K562 (cell line): ENCODE data around the gene SCYL1. TPM values are rescaled to one million over a fixed set of nuclear protein-coding genes. Genes with fewer than 3 reads are reported as not detected.

Source experiments
- CBX8 ChIP-seq: fragments of 200-600 bp; sonication (generic); IDR thresholded peaks from 2 replicates; pipeline ENCODE4 v1.6.1; 2012; ENCODE audit warnings: borderline replicate concordance, mixed run types, low read depth, mild to moderate bottlenecking, moderate library complexity, mixed read lengths, low read length, control low read depth, inconsistent platforms; ENCODE audit not compliant: poor library complexity, severe bottlenecking; ENCODE audit errors: extremely low read depth
- CHD4 ChIP-seq: fragments of 200-600 bp; sonication (generic); IDR thresholded peaks from 3 replicates; pipeline ENCODE4 v1.6.1; 2012; ENCODE audit warnings: low read depth, mild to moderate bottlenecking, mixed read lengths, low read length, inconsistent platforms; ENCODE audit not compliant: insufficient read depth, insufficient replicate concordance, poor library complexity, severe bottlenecking
- FOS ChIP-seq: IDR thresholded peaks from 3 replicates; pipeline ENCODE4 v1.6.1; 2011; ENCODE audit not compliant: insufficient read length; ENCODE audit errors: extremely low read depth
- GTF2A2 ChIP-seq: IDR thresholded peaks from 2 replicates; pipeline ENCODE4 v1.6.1; 2016; ENCODE audit warnings: mild to moderate bottlenecking, missing genetic modification characterization, missing compliant biosample characterization
- MYNN ChIP-seq, 2 experiments: sonication (generic); formaldehyde crosslinking in 1 of 2; IDR thresholded peaks; 2 replicates each; pipeline versions ENCODE4 v1.5.0 to v1.6.1; 2016 to 2020; ENCODE audit warnings: antibody characterized with exemption in 1 of 2, missing genetic modification reagents in 1 of 2
- POLR2G ChIP-seq: fragments of 200-400 bp; formaldehyde crosslinking; IDR thresholded peaks from 2 replicates; pipeline ENCODE4 v1.6.1; 2017; ENCODE audit warnings: low read depth, mild to moderate bottlenecking, antibody characterized with exemption, low read length, moderate library complexity
- POLR2H ChIP-seq: IDR thresholded peaks from 2 replicates; pipeline ENCODE4 v1.6.1; 2016; ENCODE audit warnings: missing genetic modification characterization, low read depth, mild to moderate bottlenecking, control low read depth, missing compliant biosample characterization, moderate library complexity
- RAD21 ChIP-seq, 2 experiments: fragments of 250-450 bp in 1 of 2; fragments of 450-650 bp in 1 of 2; sonication (Bioruptor Pico) in 1 of 2; formaldehyde crosslinking in 1 of 2; IDR thresholded peaks in 1 of 2; conservative IDR thresholded peaks in 1 of 2; 2 replicates each; pipeline versions ENCODE4 v1.4.0 to v1.8.0; 2020 to 2022; ENCODE audit warnings: mild to moderate bottlenecking in 2 of 2, moderate library complexity in 1 of 2
- RBFOX2 ChIP-seq: fragments of 200-400 bp; formaldehyde crosslinking; IDR thresholded peaks from 2 replicates; pipeline ENCODE4 v1.6.1; 2017; ENCODE audit warnings: low read depth, mild to moderate bottlenecking, low read length, moderate library complexity
- SMAD4 ChIP-seq: fragments of 250-450 bp; sonication (Bioruptor Pico); conservative IDR thresholded peaks from 2 replicates; pipeline ENCODE4 v1.8.0; 2021; ENCODE audit warnings: inconsistent platforms, mild to moderate bottlenecking, moderate library complexity
- SREBF1 ChIP-seq: fragments of 150-350 bp; IDR thresholded peaks from 2 replicates; pipeline ENCODE4 v1.6.1; 2014; ENCODE audit warnings: antibody characterized with exemption, low read depth, low read length, borderline replicate concordance
- SRF ChIP-seq, 2 experiments: fragments of 250-450, 450-650 bp in 1 of 2; sonication (Bioruptor Pico) in 1 of 2; sonication (generic) in 1 of 2; formaldehyde crosslinking; IDR thresholded peaks; 2 replicates each; pipeline versions ENCODE4 v1.5.0 to v1.5.1; 2020 to 2022; ENCODE audit warnings: mild to moderate bottlenecking in 1 of 2, missing genetic modification reagents in 1 of 2
- TCF3 ChIP-seq: sonication (generic); formaldehyde crosslinking; IDR thresholded peaks from 2 replicates; pipeline ENCODE4 v1.4.0; 2020; ENCODE audit warnings: mild to moderate bottlenecking, missing genetic modification reagents
- TFAP4 ChIP-seq: sonication (generic); formaldehyde crosslinking; IDR thresholded peaks from 2 replicates; pipeline ENCODE4 v1.8.0; 2022; ENCODE audit warnings: missing genetic modification reagents, mild to moderate bottlenecking, moderate library complexity, borderline replicate concordance
- ZNF224 ChIP-seq: sonication (generic); formaldehyde crosslinking; IDR thresholded peaks from 2 replicates; pipeline ENCODE4 v1.8.0; 2022; ENCODE audit warnings: mild to moderate bottlenecking, missing genetic modification reagents
- ZNF551 ChIP-seq: fragments of 250-450 bp; sonication (Bioruptor Pico); IDR thresholded peaks from 2 replicates; pipeline ENCODE4 v1.5.0; 2021; ENCODE audit warnings: mild to moderate bottlenecking, moderate library complexity
- polyA plus RNA-seq, 8 experiments: library from polyadenylated mRNA; depleted of rRNA in 4 of 8; stranded (reverse) in 5 of 8; unstranded in 3 of 8; fragments of >200 nt; fragmentation: Nextera tagmentation in 2 of 8; fragmentation: Illumina TruSeq in 1 of 8; extraction: Ambion mirVana in 2 of 8; extraction: Trizol in 1 of 8; gene quantifications; 2 replicates each; pipeline versions ENCODE4 v1.2.1 to v1.2.3, GENCODE V29; 2011 to 2014; ENCODE audit warnings: inconsistent platforms in 1 of 8, missing spikeins in 1 of 8
- total RNA-seq, 7 experiments: library from RNA; depleted of rRNA in 6 of 7; stranded (reverse); fragments of >200 nt in 6 of 7; fragmentation: Illumina TruSeq in 2 of 7; extraction: Trizol in 2 of 7; gene quantifications; 2 replicates each; pipeline versions ENCODE4 v1.2.1 to v1.2.3, GENCODE V29; 2011 to 2021; ENCODE audit warnings: low replicate concordance in 1 of 7
- TF ChIP-seq, protein P1 (sequence below): fragments of 450-650 bp; IDR thresholded peaks from 2 replicates; pipeline ENCODE4 v1.6.1; 2016; ENCODE audit warnings: antibody characterized with exemption
- TF ChIP-seq, protein P2 (sequence below): sonication (generic); formaldehyde crosslinking; IDR thresholded peaks from 2 replicates; pipeline ENCODE4 v1.8.1; 2023; ENCODE audit warnings: mild to moderate bottlenecking, missing genetic modification reagents, moderate library complexity
- TF ChIP-seq, protein P3 (sequence below), 2 experiments: IDR thresholded peaks; 2 replicates each; pipeline ENCODE4 v1.6.1; 2011; ENCODE audit warnings: borderline replicate concordance in 1 of 2, control low read depth in 1 of 2, low read depth in 1 of 2, low read length in 1 of 2, mild to moderate bottlenecking in 1 of 2, mixed read lengths in 1 of 2, moderate library complexity in 1 of 2; ENCODE audit not compliant: insufficient read depth in 1 of 2, insufficient read length in 1 of 2, poor library complexity in 1 of 2, severe bottlenecking in 1 of 2; ENCODE audit errors: extremely low read depth in 1 of 2
- TF ChIP-seq, protein P4 (sequence below): fragments of 250-450 bp; sonication (Bioruptor Pico); IDR thresholded peaks from 2 replicates; pipeline ENCODE4 v1.5.0; 2020; ENCODE audit warnings: mild to moderate bottlenecking

SCYL1 gene
- total and polyA plus RNA-seq, 9 of the 15 experiments (the other 6 are each of a cell fraction or from before 2014, with no cell fraction given), result 1.9 to 145 (median 57.6) TPM

- TF ChIP-seq, protein P1, sequence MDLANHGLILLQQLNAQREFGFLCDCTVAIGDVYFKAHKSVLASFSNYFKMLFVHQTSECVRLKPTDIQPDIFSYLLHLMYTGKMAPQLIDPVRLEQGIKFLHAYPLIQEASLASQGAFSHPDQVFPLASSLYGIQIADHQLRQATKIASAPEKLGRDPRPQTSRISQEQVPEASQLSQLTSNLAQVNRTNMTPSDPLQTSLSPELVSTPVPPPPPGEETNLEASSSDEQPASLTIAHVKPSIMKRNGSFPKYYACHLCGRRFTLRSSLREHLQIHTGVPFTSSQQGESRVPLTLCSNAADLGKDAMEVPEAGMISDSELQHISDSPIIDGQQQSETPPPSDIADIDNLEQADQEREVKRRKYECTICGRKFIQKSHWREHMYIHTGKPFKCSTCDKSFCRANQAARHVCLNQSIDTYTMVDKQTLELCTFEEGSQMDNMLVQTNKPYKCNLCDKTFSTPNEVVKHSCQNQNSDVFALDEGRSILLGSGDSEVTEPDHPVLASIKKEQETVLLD, result no peak
- TF ChIP-seq MYNN (IDR thresholded peaks at IDR 0.05), result no peak
- TF ChIP-seq MYNN (CRISPR knock-in tag; IDR thresholded peaks at IDR 0.05), result no peak
- 0 out of 4 replicates have a peak, but pooled peaks of 1 of the 2 experiments have one; percentile 8 for TF ChIP-seq SRF (CRISPR knock-in tag; IDR thresholded peaks at IDR 0.05)
- no peak for TF ChIP-seq SMAD4 (CRISPR knock-in tag)
- TF ChIP-seq, protein P2, sequence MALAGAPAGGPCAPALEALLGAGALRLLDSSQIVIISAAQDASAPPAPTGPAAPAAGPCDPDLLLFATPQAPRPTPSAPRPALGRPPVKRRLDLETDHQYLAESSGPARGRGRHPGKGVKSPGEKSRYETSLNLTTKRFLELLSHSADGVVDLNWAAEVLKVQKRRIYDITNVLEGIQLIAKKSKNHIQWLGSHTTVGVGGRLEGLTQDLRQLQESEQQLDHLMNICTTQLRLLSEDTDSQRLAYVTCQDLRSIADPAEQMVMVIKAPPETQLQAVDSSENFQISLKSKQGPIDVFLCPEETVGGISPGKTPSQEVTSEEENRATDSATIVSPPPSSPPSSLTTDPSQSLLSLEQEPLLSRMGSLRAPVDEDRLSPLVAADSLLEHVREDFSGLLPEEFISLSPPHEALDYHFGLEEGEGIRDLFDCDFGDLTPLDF (CRISPR knock-in tag), result no peak
- TF ChIP-seq, protein P3, sequence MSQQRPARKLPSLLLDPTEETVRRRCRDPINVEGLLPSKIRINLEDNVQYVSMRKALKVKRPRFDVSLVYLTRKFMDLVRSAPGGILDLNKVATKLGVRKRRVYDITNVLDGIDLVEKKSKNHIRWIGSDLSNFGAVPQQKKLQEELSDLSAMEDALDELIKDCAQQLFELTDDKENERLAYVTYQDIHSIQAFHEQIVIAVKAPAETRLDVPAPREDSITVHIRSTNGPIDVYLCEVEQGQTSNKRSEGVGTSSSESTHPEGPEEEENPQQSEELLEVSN (IDR thresholded peaks at IDR 0.05; ENCODE audit: borderline replicate concordance in 1 of 2, extremely low read depth in 1 of 2, insufficient read depth in 1 of 2, insufficient read length in 1 of 2, low read depth in 1 of 2, low read length in 1 of 2, poor library complexity in 1 of 2, severe bottlenecking in 1 of 2), result no peak
- TF ChIP-seq POLR2G, result peak; percentile 69
- TF ChIP-seq RBFOX2, result peak; percentile 47
- TF ChIP-seq GTF2A2, result no peak
- TF ChIP-seq, protein P4, sequence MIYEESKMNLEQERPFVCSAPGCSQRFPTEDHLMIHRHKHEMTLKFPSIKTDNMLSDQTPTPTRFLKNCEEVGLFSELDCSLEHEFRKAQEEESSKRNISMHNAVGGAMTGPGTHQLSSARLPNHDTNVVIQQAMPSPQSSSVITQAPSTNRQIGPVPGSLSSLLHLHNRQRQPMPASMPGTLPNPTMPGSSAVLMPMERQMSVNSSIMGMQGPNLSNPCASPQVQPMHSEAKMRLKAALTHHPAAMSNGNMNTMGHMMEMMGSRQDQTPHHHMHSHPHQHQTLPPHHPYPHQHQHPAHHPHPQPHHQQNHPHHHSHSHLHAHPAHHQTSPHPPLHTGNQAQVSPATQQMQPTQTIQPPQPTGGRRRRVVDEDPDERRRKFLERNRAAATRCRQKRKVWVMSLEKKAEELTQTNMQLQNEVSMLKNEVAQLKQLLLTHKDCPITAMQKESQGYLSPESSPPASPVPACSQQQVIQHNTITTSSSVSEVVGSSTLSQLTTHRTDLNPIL (CRISPR knock-in tag), result no peak
- no peak for TF ChIP-seq FOS
- no peak for TF ChIP-seq TFAP4 (CRISPR knock-in tag)
- no peak for TF ChIP-seq ZNF551 (CRISPR knock-in tag)
- no peak for TF ChIP-seq TCF3
- TF ChIP-seq POLR2H (tag), result peak; percentile 88
- TF ChIP-seq RAD21 (CRISPR knock-in tag; conservative IDR thresholded peaks at IDR 0.05 in 1 of 2, IDR thresholded peaks at IDR 0.05 in 1 of 2), result 0 out of 4 replicates have a peak, but pooled peaks of 1 of the 2 experiments have one; percentile 13
- no peak for TF ChIP-seq ZNF224 (CRISPR knock-in tag)
- TF ChIP-seq CHD4, result no peak
- TF ChIP-seq CBX8, result no peak
- no peak for TF ChIP-seq SREBF1
Measured at GRCh38 chr11:65502274-65502554, 22.7 kb upstream of the SCYL1 start (continued).
